GM21786 (cell line): ENCODE data around the gene MPHOSPH9.
A peak's percentile ranks its signal among the peaks of the same experiment; 100 is the strongest.

Source experiments
- ATAC-seq: cut with Tn5 transposase; IDR thresholded peaks from one replicate; pipeline ENCODE4 v1.9.1; 2021; ENCODE audit not compliant: unreplicated experiment

The MPHOSPH9 gene

GRCh38 chr12:123232807-123233504 lies at the start of gene MPHOSPH9, which contains the start of gene MTRFR:
MPHOSPH9 (minus strand) TSS chr12:123233141; CDS start chr12:123230364, 2,777 bp downstream.
MTRFR (plus strand) TSS chr12:123233436; CDS start chr12:123253675, 20,239 bp downstream.
- ATAC-seq = peak; percentile 78

- no peak for ATAC-seq
Measured at GRCh38 chr12:123282111-123282510, 49.2 kb upstream of the MPHOSPH9 start.

GRCh38 chr12:123280971-123281370 lies 48.0 kb upstream of the MPHOSPH9 start:
- no peak for ATAC-seq

GRCh38 chr12:123278101-123278627 lies 45.2 kb upstream of the MPHOSPH9 start:
- ATAC-seq = peak; percentile 84

- no peak for ATAC-seq
Measured at GRCh38 chr12:123273166-123273565, 40.2 kb upstream of the MPHOSPH9 start.

GRCh38 chr12:123271001-123271668 lies 38.2 kb upstream of the MPHOSPH9 start:
- peak; percentile 43 for ATAC-seq

GRCh38 chr12:123270214-123271000 lies 37.5 kb upstream of the MPHOSPH9 start:
- peak; percentile 8 for ATAC-seq

GRCh38 chr12:123269896-123270213 lies 36.9 kb upstream of the MPHOSPH9 start:
- no peak for ATAC-seq

- no peak for ATAC-seq
Measured at GRCh38 chr12:123269395-123269892, 36.5 kb upstream of the MPHOSPH9 start.

- ATAC-seq = no peak
Measured at GRCh38 chr12:123268850-123269249, 35.9 kb upstream of the MPHOSPH9 start.

GRCh38 chr12:123267991-123268843 lies 35.3 kb upstream of the MPHOSPH9 start:
- ATAC-seq = no peak

- ATAC-seq = no peak
Measured at GRCh38 chr12:123267335-123267920, 34.5 kb upstream of the MPHOSPH9 start.

GRCh38 chr12:123266679-123267277 lies 33.8 kb upstream of the MPHOSPH9 start:
- no peak for ATAC-seq

GRCh38 chr12:123265851-123266678 lies 33.1 kb upstream of the MPHOSPH9 start:
- ATAC-seq = no peak

- no peak for ATAC-seq
Measured at GRCh38 chr12:123264642-123265041, 31.7 kb upstream of the MPHOSPH9 start.

- ATAC-seq = no peak
Measured at GRCh38 chr12:123263196-123263817, 30.4 kb upstream of the MPHOSPH9 start.

GRCh38 chr12:123261196-123261595 lies 28.3 kb upstream of the MPHOSPH9 start:
- ATAC-seq = no peak

- ATAC-seq = no peak
Measured at GRCh38 chr12:123260081-123260480, 27.1 kb upstream of the MPHOSPH9 start.
